HG03097 (cell line): ENCODE measurements around the gene OR8G5.

ENCODE experiments used
- ATAC-seq: cut with Tn5 transposase; IDR thresholded peaks from one replicate; pipeline ENCODE4 v1.9.1; 2021; ENCODE audit not compliant: unreplicated experiment, low FRiP score

The OR8G5 gene

GRCh38 chr11:124278261-124278660 is 22.1 kb downstream of the OR8G5 start:
- ATAC-seq = no peak

- no peak for ATAC-seq
Measured at GRCh38 chr11:124285610-124286344, 29.6 kb downstream of the OR8G5 start.

- no peak for ATAC-seq
Measured at GRCh38 chr11:124294687-124295086, 38.5 kb downstream of the OR8G5 start.

GRCh38 chr11:124296016-124296415 is 39.8 kb downstream of the OR8G5 start:
- ATAC-seq = no peak

GRCh38 chr11:124297921-124298320 is 41.7 kb downstream of the OR8G5 start:
- no peak for ATAC-seq

- no peak for ATAC-seq
Measured at GRCh38 chr11:124301548-124301947, 45.4 kb downstream of the OR8G5 start.

- no peak for ATAC-seq
Measured at GRCh38 chr11:124302347-124303125, 46.4 kb downstream of the OR8G5 start.

- ATAC-seq = no peak
Measured at GRCh38 chr11:124307093-124307492, 50.9 kb downstream of the OR8G5 start.

- no peak for ATAC-seq
Measured at GRCh38 chr11:124310721-124311120, 54.5 kb downstream of the OR8G5 start.

- ATAC-seq = no peak
Measured at GRCh38 chr11:124311269-124311668, 55.1 kb downstream of the OR8G5 start.

- no peak for ATAC-seq
Measured at GRCh38 chr11:124311670-124312069, 55.5 kb downstream of the OR8G5 start.

- ATAC-seq = no peak
Measured at GRCh38 chr11:124313131-124313530, 57.0 kb downstream of the OR8G5 start.

- ATAC-seq = no peak
Measured at GRCh38 chr11:124313849-124314248, 57.7 kb downstream of the OR8G5 start, which contains the start of gene OR8D1. TSS of gene OR8D1 (minus strand) at chr11:124313949. CDS start at chr11:124310766, 3,183 bp downstream.

- no peak for ATAC-seq
Measured at GRCh38 chr11:124315052-124315451, 58.9 kb downstream of the OR8G5 start.
